ENCODE results near the gene RNF224. TPM values are rescaled to one million over a fixed set of nuclear protein-coding genes. Genes with fewer than 3 reads are reported as not detected.

Gene RNF224
- polyA plus RNA-seq, 2 of the 4 experiments (the other 2 are of a cell fraction): 0.04 TPM; not detected in 1

DNA sequence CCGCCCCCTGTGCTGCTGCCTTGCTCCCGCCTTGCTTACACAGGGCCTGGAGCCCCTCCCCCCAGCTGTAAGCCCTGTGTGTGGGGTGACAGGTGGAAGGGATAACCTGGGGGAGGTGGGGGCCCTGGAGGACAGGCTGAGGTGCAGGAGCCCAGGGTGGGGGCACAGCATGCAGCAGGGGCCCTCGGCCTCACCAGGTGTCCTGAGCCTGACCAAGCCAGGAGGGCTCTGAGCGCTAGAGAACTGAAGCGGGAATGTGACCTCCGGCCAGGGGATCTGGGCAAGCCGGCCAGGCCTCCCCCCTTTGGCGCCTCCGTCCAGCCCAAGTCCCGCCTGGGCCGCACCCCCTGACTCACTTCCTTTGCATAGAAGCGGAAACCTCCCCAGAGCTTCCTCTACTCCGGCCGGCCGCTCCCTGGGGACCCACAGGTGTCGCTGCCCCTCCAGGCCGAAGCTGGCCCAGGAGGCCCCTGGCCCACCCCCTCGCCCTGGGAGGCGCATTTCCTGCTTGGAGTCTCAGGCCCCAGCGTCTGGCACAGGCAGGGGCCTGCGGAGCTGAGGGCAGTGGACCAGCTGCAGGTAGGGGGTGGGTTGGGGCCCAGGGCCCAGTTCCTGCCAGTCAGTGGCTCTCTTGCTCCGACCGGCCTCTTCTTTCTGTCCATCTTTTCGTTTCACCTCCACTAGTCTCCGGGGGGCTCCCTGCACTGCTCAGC, 50.2 kb downstream of the RNF224 start, which contains the start of gene TOR4A:
TOR4A (plus strand) TSS at position 398 of the 713 bp plus-strand sequence. CDS start 964 bp downstream, outside the sequence.
- FAIRE-seq (no peak), DNase-seq (ENCODE audit: low read depth in 1 of 2, low spot score in 1 of 2) (peak; percentile 89 to 92), ATAC-seq (peak; percentile 79 to 89)
- Histone ChIP-seq H3K4me1 (peaks cover 35% of the 10 kb centered on the region), H3K27ac (peak within 1 kb of the TSS; percentile 94 to 96), H3K4me3 (peak within 1 kb of the TSS; percentile 72), H3K4me2 (peak within 1 kb of the TSS; percentile 97), H3K9me3 (no peaks in the 10 kb centered on the region)
- peak; percentile 56 for TF ChIP-seq POLR2A (IDR thresholded peaks at IDR 0.05; ENCODE audit: low read length)
- TF ChIP-seq EP300 (IDR thresholded peaks at IDR 0.05): peak in 1 of 2 experiments; percentile 15; a peak in 1 of 5 replicates
- peak; percentile 42 to 83; a peak in 4 of 5 replicates for TF ChIP-seq JUN (IDR thresholded peaks at IDR 0.05)
- peak; percentile 24; the same call in 1 of the 2 replicates for TF ChIP-seq MAX (IDR thresholded peaks at IDR 0.05)
- TF ChIP-seq ELK1 (IDR thresholded peaks at IDR 0.05; ENCODE audit: low read depth, low read length): no peak
- peak in 1 of 2 experiments; percentile 29; a peak in 3 of 5 replicates for TF ChIP-seq RAD21 (conservative IDR thresholded peaks at IDR 0.05 in 1 of 2, IDR thresholded peaks at IDR 0.05 in 1 of 2)
- TF ChIP-seq RFX5 (IDR thresholded peaks at IDR 0.05): 0 out of 2 replicates have a peak, but pooled peaks have one; percentile 20
- TF ChIP-seq BCL3 (IDR thresholded peaks at IDR 0.05): peak; percentile 49; the same call in 1 of the 3 replicates
- no peak for TF ChIP-seq FOSL2 (IDR thresholded peaks at IDR 0.05)
- TF ChIP-seq FOSL2 (CRISPR knock-in tag; IDR thresholded peaks at IDR 0.05): peak; percentile 80
- TF ChIP-seq, protein P1, sequence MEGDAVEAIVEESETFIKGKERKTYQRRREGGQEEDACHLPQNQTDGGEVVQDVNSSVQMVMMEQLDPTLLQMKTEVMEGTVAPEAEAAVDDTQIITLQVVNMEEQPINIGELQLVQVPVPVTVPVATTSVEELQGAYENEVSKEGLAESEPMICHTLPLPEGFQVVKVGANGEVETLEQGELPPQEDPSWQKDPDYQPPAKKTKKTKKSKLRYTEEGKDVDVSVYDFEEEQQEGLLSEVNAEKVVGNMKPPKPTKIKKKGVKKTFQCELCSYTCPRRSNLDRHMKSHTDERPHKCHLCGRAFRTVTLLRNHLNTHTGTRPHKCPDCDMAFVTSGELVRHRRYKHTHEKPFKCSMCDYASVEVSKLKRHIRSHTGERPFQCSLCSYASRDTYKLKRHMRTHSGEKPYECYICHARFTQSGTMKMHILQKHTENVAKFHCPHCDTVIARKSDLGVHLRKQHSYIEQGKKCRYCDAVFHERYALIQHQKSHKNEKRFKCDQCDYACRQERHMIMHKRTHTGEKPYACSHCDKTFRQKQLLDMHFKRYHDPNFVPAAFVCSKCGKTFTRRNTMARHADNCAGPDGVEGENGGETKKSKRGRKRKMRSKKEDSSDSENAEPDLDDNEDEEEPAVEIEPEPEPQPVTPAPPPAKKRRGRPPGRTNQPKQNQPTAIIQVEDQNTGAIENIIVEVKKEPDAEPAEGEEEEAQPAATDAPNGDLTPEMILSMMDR (IDR thresholded peaks at IDR 0.05): peak; percentile 33; the same call in 1 of the 3 replicates
- TF ChIP-seq ZC3H11A (IDR thresholded peaks at IDR 0.05): no peak
- no peak for TF ChIP-seq KDM5A (IDR thresholded peaks at IDR 0.05)
- TF ChIP-seq HDAC2 (IDR thresholded peaks at IDR 0.05): no peak
- TF ChIP-seq GATA3 (IDR thresholded peaks at IDR 0.05; ENCODE audit: borderline replicate concordance): peak; percentile 27; the same call in 1 of the 2 replicates
- TF ChIP-seq MYC (IDR thresholded peaks at IDR 0.05; ENCODE audit: borderline replicate concordance, low read length): 0 out of 2 replicates have a peak, but pooled peaks have one; percentile 29
- ChIA-PET CTCF (interaction anchor here (0.7 to 2.8 kb wide), 14 partner anchors 9 to 281 kb away, joined by 3 to 16 read pairs (median 4); partner anchors contain the start of genes EXD3, NOXA1, NRARP and RNF224), POLR2A (interaction anchor here (0.5 to 2.2 kb wide), 7 partner anchors 16 to 341 kb away, joined by 3 to 29 read pairs (median 4); partner anchors contain the start of genes EHMT1, NRARP and TUBB4B)
- under 1% methylated on average over 20 of the region's 25 CpGs for WGBS (ENCODE audit: missing lambda C conversion rate)

DNA sequence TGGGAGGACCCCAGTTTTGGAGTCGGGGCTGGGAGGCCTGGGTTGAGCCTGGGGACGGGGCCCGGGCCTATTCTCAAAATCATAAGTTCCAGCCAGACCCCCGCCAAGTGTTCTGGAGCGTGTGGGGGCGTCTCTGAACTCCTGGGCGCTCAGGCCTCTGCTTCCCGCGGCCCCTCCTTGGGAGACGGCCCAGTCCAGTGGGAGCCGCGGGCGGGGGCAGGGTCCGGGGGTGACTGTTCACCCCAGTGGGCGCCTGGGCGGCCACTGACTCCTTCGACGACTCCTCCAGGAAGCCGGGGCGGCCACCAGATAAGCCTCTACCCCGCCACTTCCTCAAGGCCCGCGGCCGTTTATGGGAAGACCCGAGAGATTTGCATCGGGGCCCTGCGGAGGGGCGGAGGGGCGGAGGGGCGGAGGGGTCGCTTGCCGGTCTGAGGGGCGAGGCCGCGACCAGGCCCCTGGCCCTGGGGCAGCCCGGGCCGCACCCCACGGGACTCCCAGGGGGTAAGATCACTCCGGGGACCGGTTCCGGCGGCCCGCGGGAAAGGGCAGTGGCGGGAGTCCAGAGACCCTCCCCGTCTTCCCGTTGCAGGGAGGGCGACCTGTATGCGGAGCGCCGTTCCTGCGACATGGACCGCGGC, 50.9 kb downstream of the RNF224 start:
- ChIA-PET CTCF (interaction anchor here (0.7 to 2.8 kb wide), 16 partner anchors 9 to 280 kb away, joined by 3 to 16 read pairs (median 4); partner anchors contain the start of genes EXD3, NOXA1, NRARP and RNF224), POLR2A (interaction anchor here (1.4 to 2.2 kb wide), 3 partner anchors 23 to 181 kb away, joined by 4 to 29 read pairs (median 13); partner anchors contain the start of genes NRARP and TUBB4B)
- peak overlapping the region; percentile 97 for H3K4me2 ChIP-seq
- DNase-seq (ENCODE audit: low read depth in 1 of 2, low spot score in 1 of 2): no peak
- WGBS (ENCODE audit: missing lambda C conversion rate): 46% methylated on average over 27 of the region's 54 CpGs
- H3K9me3 ChIP-seq: no peaks in the 10 kb centered on the region
- no peak for FAIRE-seq
- H3K4me3 ChIP-seq: peak overlapping the region; percentile 72
- H3K27ac ChIP-seq: peak overlapping the region; percentile 94 to 96
- no peak for TF ChIP-seq ZSCAN20 (CRISPR knock-in tag; IDR thresholded peaks at IDR 0.05)
- TF ChIP-seq RNF2 (IDR thresholded peaks at IDR 0.05; ENCODE audit: borderline replicate concordance, low read depth): no peak
- TF ChIP-seq FOXS1 (CRISPR knock-in tag; IDR thresholded peaks at IDR 0.05): no peak
- no peak for TF ChIP-seq JUN (IDR thresholded peaks at IDR 0.05)
- no peak for TF ChIP-seq HDAC2 (IDR thresholded peaks at IDR 0.05)
- TF ChIP-seq, protein P2, sequence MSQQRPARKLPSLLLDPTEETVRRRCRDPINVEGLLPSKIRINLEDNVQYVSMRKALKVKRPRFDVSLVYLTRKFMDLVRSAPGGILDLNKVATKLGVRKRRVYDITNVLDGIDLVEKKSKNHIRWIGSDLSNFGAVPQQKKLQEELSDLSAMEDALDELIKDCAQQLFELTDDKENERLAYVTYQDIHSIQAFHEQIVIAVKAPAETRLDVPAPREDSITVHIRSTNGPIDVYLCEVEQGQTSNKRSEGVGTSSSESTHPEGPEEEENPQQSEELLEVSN (IDR thresholded peaks at IDR 0.05; ENCODE audit: borderline replicate concordance, low read depth): no peak
- TF ChIP-seq SREBF2 (IDR thresholded peaks at IDR 0.05): no peak
- no peak for TF ChIP-seq JUNB (IDR thresholded peaks at IDR 0.05)
- ATAC-seq: peak in 1 of 2 experiments; percentile 1; a peak in 3 of 6 replicates
- H3K4me1 ChIP-seq: peaks cover 35% of the 10 kb centered on the region
